CD14-positive monocyte (primary cell): ENCODE results near the gene GID8. TPM values are rescaled to one million over a fixed set of nuclear protein-coding genes. Genes with fewer than 3 reads are reported as not detected.

Experiments used
- DNase-seq, 3 donors: peaks; one replicate each; pipeline ENCODE4 v3.0.0-alpha.2; 2011 to 2022
- H2AFZ ChIP-seq: 2 replicates; pipeline ENCODE4 v1.6.0; 2012; ENCODE audit warnings: mild to moderate bottlenecking, low read depth, low read length, inconsistent platforms; ENCODE audit not compliant: insufficient read depth, poor library complexity, severe bottlenecking
- H3K27ac ChIP-seq, 2 donors: 1 replicate in 1 of 2; 2 replicates in 1 of 2; pipeline ENCODE4 v1.5.1; 2012 to 2013; ENCODE audit warnings: low read length in 2 of 2, control low read depth in 1 of 2, inconsistent platforms in 1 of 2, low read depth in 1 of 2, mild to moderate bottlenecking in 1 of 2
- H3K27me3 ChIP-seq, 2 donors: one replicate each; pipeline versions ENCODE4 v1.6.0 to v1.6.1; 2011 to 2013; ENCODE audit warnings: low read length in 2 of 2; ENCODE audit not compliant: control insufficient read depth in 2 of 2, insufficient read depth in 2 of 2
- H3K36me3 ChIP-seq, 2 donors: replicated peaks in 1 of 2; 1 replicate in 1 of 2; 2 replicates in 1 of 2; pipeline versions ENCODE4 v1.5.1 to v1.6.1; 2012 to 2013; ENCODE audit warnings: low read length in 2 of 2, control low read depth in 1 of 2, inconsistent platforms in 1 of 2, mild to moderate bottlenecking in 1 of 2; ENCODE audit not compliant: insufficient read depth in 2 of 2, control insufficient read depth in 1 of 2
- H3K4me1 ChIP-seq, 2 donors: 1 replicate in 1 of 2; 2 replicates in 1 of 2; pipeline versions ENCODE4 v1.5.1 to v1.6.1; 2012 to 2013; ENCODE audit warnings: low read length in 2 of 2, control low read depth in 1 of 2, inconsistent platforms in 1 of 2, mild to moderate bottlenecking in 1 of 2, moderate library complexity in 1 of 2; ENCODE audit not compliant: insufficient read depth in 2 of 2, control insufficient read depth in 1 of 2
- H3K4me2 ChIP-seq: replicated peaks from 2 replicates; pipeline ENCODE3; 2012; ENCODE audit warnings: low read length, moderate library complexity, mild to moderate bottlenecking; ENCODE audit not compliant: poor library complexity, severe bottlenecking; ENCODE audit errors: extremely low read depth
- H3K4me3 ChIP-seq, 3 experiments: fragments of 200-600 bp in 1 of 3; sonication (generic) in 1 of 3; replicated peaks in 1 of 3; 1 replicate in 2 of 3; 2 replicates in 1 of 3; pipeline ENCODE4 v1.5.1; 2011 to 2013; ENCODE audit warnings: low read length in 3 of 3, mild to moderate bottlenecking in 3 of 3, control low read depth in 2 of 3, low read depth in 2 of 3, inconsistent platforms in 1 of 3, moderate library complexity in 1 of 3
- H3K79me2 ChIP-seq: 2 replicates; pipeline ENCODE4 v1.6.0; 2012; ENCODE audit warnings: mild to moderate bottlenecking, control low read depth, inconsistent platforms, low read length, moderate library complexity; ENCODE audit not compliant: insufficient read depth
- H3K9ac ChIP-seq: 2 replicates; pipeline ENCODE4 v1.6.0; 2017; ENCODE audit warnings: low read length, mild to moderate bottlenecking; ENCODE audit not compliant: insufficient read depth, poor library complexity, severe bottlenecking
- H3K9me3 ChIP-seq, 2 donors: replicated peaks in 1 of 2; 1 replicate in 1 of 2; 2 replicates in 1 of 2; pipeline versions ENCODE4 v1.5.1 to v1.6.1; 2012 to 2013; ENCODE audit warnings: low read length in 2 of 2, control low read depth in 1 of 2; ENCODE audit not compliant: control insufficient read depth in 1 of 2, insufficient read depth in 1 of 2
- H4K20me1 ChIP-seq: 2 replicates; pipeline ENCODE4 v1.6.0; 2012; ENCODE audit warnings: mild to moderate bottlenecking, low read length, control low read depth, moderate library complexity; ENCODE audit not compliant: insufficient read depth
- H3K27ac Mint-ChIP-seq, 7 donors: one replicate each; pipeline ENCODE4 v1.8.0; 2020; ENCODE audit warnings: mild to moderate bottlenecking in 7 of 7, mixed read lengths in 7 of 7, moderate library complexity in 6 of 7, inconsistent platforms in 2 of 7
- H3K27me3 Mint-ChIP-seq, 3 donors: one replicate each; pipeline ENCODE4 v1.8.0; 2021 to 2022; ENCODE audit warnings: low read depth in 3 of 3, mild to moderate bottlenecking in 3 of 3, mixed read lengths in 3 of 3, moderate library complexity in 3 of 3, inconsistent platforms in 1 of 3
- H3K36me3 Mint-ChIP-seq, 2 donors: one replicate each; pipeline ENCODE4 v1.8.0; 2020; ENCODE audit warnings: mixed read lengths in 2 of 2, inconsistent platforms in 1 of 2, mild to moderate bottlenecking in 1 of 2
- H3K4me1 Mint-ChIP-seq: one replicate; pipeline ENCODE4 v1.8.0; 2020; ENCODE audit warnings: mild to moderate bottlenecking, mixed read lengths
- H3K4me3 Mint-ChIP-seq, 2 donors: one replicate each; pipeline ENCODE4 v1.8.0; 2020; ENCODE audit warnings: mild to moderate bottlenecking in 2 of 2, mixed read lengths in 2 of 2, moderate library complexity in 1 of 2
- H3K9me3 Mint-ChIP-seq, 7 donors: one replicate each; pipeline ENCODE4 v1.8.0; 2020 to 2022; ENCODE audit warnings: mixed read lengths in 7 of 7, mild to moderate bottlenecking in 6 of 7, moderate library complexity in 6 of 7, inconsistent platforms in 2 of 7
- CTCF ChIP-seq: fragments of 200-600 bp; IDR thresholded peaks from one replicate; pipeline ENCODE4 v1.8.0; 2022; ENCODE audit warnings: antibody characterized with exemption, mild to moderate bottlenecking
- WGBS: methylation state at CpG from one replicate; pipeline ENCODE4 v1.1.5; 2013; ENCODE audit warnings: missing lambda C conversion rate; ENCODE audit not compliant: insufficient coverage; 5-methylcytosine and 5-hydroxymethylcytosine counted together
- intact Hi-C, 2 donors: fragments of 100-400 bp; cut with micrococcal nuclease; formaldehyde crosslinking; loops; one replicate each; pipeline versions ENCODE4 v1.15.0 to v1.15.1; 2023
- polyA plus RNA-seq, 3 donors: library from polyadenylated mRNA; depleted of rRNA in 1 of 3; unstranded in 2 of 3; stranded (reverse) in 1 of 3; fragments of 300-500 nt in 2 of 3; fragments of >200 nt in 1 of 3; fragmentation: Illumina TruSeq in 2 of 3; gene quantifications; 1 replicate in 2 of 3; 2 replicates in 1 of 3; pipeline ENCODE4 v1.2.3, GENCODE V29; 2012 to 2021

The GID8 gene
- polyA plus RNA-seq, 3 donors, result 12.4 to 19.7 (median 12.7) TPM

DNA sequence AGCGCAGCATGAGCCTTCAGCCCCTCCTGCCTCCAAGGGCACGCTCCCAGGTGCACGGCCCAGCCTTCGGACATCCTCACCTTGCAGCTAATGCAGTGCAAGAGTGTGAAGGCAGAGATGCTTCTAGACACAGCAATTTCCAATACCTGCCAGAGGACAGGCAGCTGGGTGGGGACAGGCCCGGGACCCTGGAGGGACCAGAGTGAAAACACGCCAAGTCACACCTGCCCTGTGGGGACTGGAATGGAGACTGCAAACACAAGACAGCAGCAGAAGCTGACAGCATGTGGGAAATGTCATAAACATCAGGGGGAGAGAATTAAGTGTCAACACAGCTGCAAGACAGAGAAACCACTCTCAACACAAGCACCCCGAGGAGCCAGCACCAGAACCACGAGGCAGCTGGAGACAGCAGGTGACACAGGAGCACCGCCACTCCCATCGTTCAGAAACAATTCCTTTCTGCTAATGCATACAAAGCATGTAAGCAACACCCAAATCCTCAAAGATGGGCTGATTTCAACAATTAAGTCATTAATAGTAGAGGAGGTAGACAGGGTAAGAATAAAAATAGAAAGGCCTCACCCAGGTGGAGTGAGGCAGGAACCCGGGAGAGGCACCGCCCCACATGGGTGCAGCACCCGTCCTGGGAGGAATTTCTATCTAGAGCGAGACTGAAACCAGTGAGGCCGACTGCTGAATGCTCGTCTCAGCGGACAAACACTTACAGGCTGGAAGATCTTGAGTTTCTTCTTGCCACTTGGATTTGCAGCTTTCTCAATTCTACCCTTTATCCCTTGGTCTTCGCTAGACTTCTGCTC is 28.8 kb upstream of the GID8 start:
- H3K9me3 Mint-ChIP-seq, result no peaks in the 10 kb centered on the region
- no peaks in the 10 kb centered on the region for H3K4me1 Mint-ChIP-seq
- intact Hi-C loops, result no loop called here
- no peak for DNase-seq
- peaks cover 85 to 94% of the 10 kb centered on the region in 2 donors for H3K36me3 Mint-ChIP-seq
- H3K27me3 ChIP-seq, result no peaks in the 10 kb centered on the region
- H3K9me3 ChIP-seq, result no peaks in the 10 kb centered on the region
- no peak overlapping the region for H2AFZ ChIP-seq
- peaks cover 97% of the 10 kb centered on the region for H4K20me1 ChIP-seq
- peaks cover 91 to 100% of the 10 kb centered on the region in 2 donors for H3K36me3 ChIP-seq
- H3K9ac ChIP-seq, result no peak overlapping the region
- H3K4me2 ChIP-seq, result no peak overlapping the region
- no peaks in the 10 kb centered on the region for H3K4me1 ChIP-seq
- WGBS, result 93% methylated on average over 14 of the region's 18 CpGs
- no peak overlapping the region for H3K4me3 ChIP-seq
- no peak for TF ChIP-seq CTCF
- no peak overlapping the region for H3K27ac Mint-ChIP-seq
- H3K4me3 Mint-ChIP-seq, result no peak overlapping the region
- H3K79me2 ChIP-seq, result peaks cover 68% of the 10 kb centered on the region
- no peak overlapping the region for H3K27ac ChIP-seq
- peaks cover 0 to 4% (median 0%) of the 10 kb centered on the region in 3 donors for H3K27me3 Mint-ChIP-seq

DNA sequence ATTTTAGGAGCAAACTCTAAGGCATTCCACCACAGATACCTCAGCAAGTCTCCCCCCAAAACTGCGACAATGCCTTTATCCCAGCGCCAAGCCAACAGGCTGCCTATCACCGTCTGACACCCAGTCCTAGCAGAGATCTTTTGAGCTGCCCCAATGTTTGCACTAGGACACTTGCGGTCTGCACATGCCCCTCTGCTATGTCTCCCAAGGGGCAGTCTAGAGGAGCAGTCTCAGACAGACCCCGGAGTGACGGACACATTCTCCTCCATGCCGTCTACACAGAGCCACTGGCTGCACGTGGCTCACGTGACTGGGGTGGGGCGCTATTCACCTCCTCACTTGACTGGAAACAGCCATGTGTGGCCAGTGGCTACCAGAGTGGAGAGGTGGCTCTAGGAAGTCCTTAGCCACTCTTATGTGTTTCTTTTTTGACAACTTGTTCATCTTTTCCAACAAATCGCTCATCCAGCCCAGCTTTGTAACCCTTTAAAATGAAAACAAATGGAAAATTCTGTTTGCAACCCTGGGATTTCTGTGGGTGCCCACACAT is 27.7 kb upstream of the GID8 start:
- no peak overlapping the region for H3K4me3 Mint-ChIP-seq
- no peak overlapping the region for H2AFZ ChIP-seq
- peaks cover 100% of the 10 kb centered on the region for H4K20me1 ChIP-seq
- no peaks in the 10 kb centered on the region for H3K9me3 Mint-ChIP-seq
- peaks cover 0 to 4% (median 0%) of the 10 kb centered on the region in 3 donors for H3K27me3 Mint-ChIP-seq
- intact Hi-C loops, result no loop called here
- no peak overlapping the region for H3K27ac ChIP-seq
- no peak for DNase-seq
- H3K9me3 ChIP-seq, result no peaks in the 10 kb centered on the region
- H3K4me1 ChIP-seq, result peaks cover 0 to 6% of the 10 kb centered on the region in 2 donors
- no peaks in the 10 kb centered on the region for H3K27me3 ChIP-seq
- 98% methylated on average over 8 of the region's 11 CpGs for WGBS
- no peak overlapping the region for H3K9ac ChIP-seq
- H3K4me2 ChIP-seq, result no peak overlapping the region
- peaks cover 76 to 87% of the 10 kb centered on the region in 2 donors for H3K36me3 Mint-ChIP-seq
- no peak overlapping the region for H3K4me3 ChIP-seq
- H3K4me1 Mint-ChIP-seq, result peaks cover 6% of the 10 kb centered on the region
- H3K27ac Mint-ChIP-seq, result peak overlapping the region in 2 of 7 donors; percentile 3 to 14
- TF ChIP-seq CTCF, result no peak
- peaks cover 79% of the 10 kb centered on the region for H3K79me2 ChIP-seq
- H3K36me3 ChIP-seq, result peaks cover 81 to 91% of the 10 kb centered on the region in 2 donors
